NCI-H2029 (cell line): ENCODE results near the gene PHOSPHO1.
"Not testable (repeated sequence)": the region's sequence is repeated elsewhere in the genome, so short reads cannot be mapped to it uniquely, and the experiment has no call there.

Source experiments
- DNase-seq: peaks from one replicate; lab custom pipeline; 2025; lab: John Stamatoyannopoulos, UW

PHOSPHO1 gene

GRCh38 chr17:49230636-49231562, at the start of gene PHOSPHO1:
Gene PHOSPHO1 (minus strand): TSS chr17:49230787. CDS start chr17:49226691, 4,096 bp downstream.
- DNase-seq: peak; percentile 43

GRCh38 chr17:49280061-49280460, 49.5 kb upstream of the PHOSPHO1 start:
- DNase-seq: no peak

GRCh38 chr17:49279263-49280015, 48.9 kb upstream of the PHOSPHO1 start:
- DNase-seq: not testable (repeated sequence)

- no peak for DNase-seq
Observed at GRCh38 chr17:49278076-49278475, 47.5 kb upstream of the PHOSPHO1 start.

GRCh38 chr17:49277638-49278037, 47.1 kb upstream of the PHOSPHO1 start:
- no peak for DNase-seq

GRCh38 chr17:49275981-49276380, 45.4 kb upstream of the PHOSPHO1 start:
- DNase-seq: not testable (repeated sequence)

- no peak for DNase-seq
Observed at GRCh38 chr17:49269356-49269755, 38.8 kb upstream of the PHOSPHO1 start.

- DNase-seq: no peak
Observed at GRCh38 chr17:49267912-49268311, 37.3 kb upstream of the PHOSPHO1 start.

- no peak for DNase-seq
Observed at GRCh38 chr17:49266233-49266632, 35.6 kb upstream of the PHOSPHO1 start.

- not testable (repeated sequence) for DNase-seq
Observed at GRCh38 chr17:49261540-49261939, 31.0 kb upstream of the PHOSPHO1 start.

GRCh38 chr17:49260817-49261291, 30.3 kb upstream of the PHOSPHO1 start:
- no peak for DNase-seq

- DNase-seq: no peak
Observed at GRCh38 chr17:49260011-49260816, 29.6 kb upstream of the PHOSPHO1 start.

- DNase-seq: no peak
Observed at GRCh38 chr17:49259663-49260010, 29.1 kb upstream of the PHOSPHO1 start.

GRCh38 chr17:49258394-49258793, 27.8 kb upstream of the PHOSPHO1 start:
- no peak for DNase-seq

- DNase-seq: no peak
Observed at GRCh38 chr17:49255125-49255524, 24.5 kb upstream of the PHOSPHO1 start.

GRCh38 chr17:49254066-49254465, 23.5 kb upstream of the PHOSPHO1 start:
- no peak for DNase-seq

- no peak for DNase-seq
Observed at GRCh38 chr17:49252148-49252695, 21.6 kb upstream of the PHOSPHO1 start.

- no peak for DNase-seq
Observed at GRCh38 chr17:49249890-49250522, 19.4 kb upstream of the PHOSPHO1 start.

GRCh38 chr17:49249292-49249794, 18.8 kb upstream of the PHOSPHO1 start:
- no peak for DNase-seq

GRCh38 chr17:49247944-49248343, 17.4 kb upstream of the PHOSPHO1 start:
- no peak for DNase-seq

GRCh38 chr17:49244839-49245238, 14.3 kb upstream of the PHOSPHO1 start:
- DNase-seq: no peak
